GM21528 (cell line): ENCODE results near the gene SPG11.
"Not testable (repeated sequence)": the region's sequence is repeated elsewhere in the genome, so short reads cannot be mapped to it uniquely, and the experiment has no call there.

ENCODE experiments used
- ATAC-seq: cut with Tn5 transposase; IDR thresholded peaks from one replicate; pipeline ENCODE4 v1.9.1; 2021; ENCODE audit warnings: mild to moderate bottlenecking, moderate library complexity; ENCODE audit not compliant: unreplicated experiment, low FRiP score

SPG11 gene

DNA sequence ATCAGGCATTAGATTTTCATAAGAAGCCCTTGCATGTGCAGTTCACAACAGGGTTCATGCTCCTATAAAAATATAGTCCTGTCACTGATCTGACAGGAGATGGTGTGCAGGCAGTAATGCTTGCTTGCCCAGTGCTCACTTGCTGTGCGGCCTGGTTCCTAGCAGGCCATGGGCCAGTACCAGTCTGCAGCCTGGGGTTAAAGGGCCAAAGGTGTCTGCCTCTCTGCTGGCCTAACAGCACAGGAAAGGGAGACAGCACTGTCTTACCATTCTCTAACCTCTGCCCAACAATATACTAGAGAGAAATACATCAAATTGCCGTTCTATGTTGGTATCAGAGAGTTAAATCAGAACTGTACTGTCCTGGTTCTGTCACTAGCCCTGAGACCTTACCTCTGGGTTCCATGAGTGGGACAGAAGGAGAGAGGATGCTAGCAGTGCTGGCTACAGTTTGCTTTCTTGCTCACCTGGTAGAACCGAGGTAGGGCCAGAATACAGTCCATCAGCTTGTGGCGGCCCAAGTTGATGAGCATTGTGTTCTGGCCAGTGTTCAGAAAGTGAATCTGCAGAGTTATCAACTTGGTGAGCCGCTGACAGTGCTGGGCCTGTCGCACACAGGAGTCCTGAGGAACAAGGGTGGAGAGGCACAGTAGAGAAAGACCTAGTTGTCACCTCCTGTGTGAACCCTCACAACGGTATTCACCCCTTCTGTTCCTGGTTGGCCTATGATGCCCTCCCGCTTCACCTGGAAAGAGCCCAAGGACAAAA lies 97.9 kb downstream of the SPG11 start:
- no peak for ATAC-seq

DNA sequence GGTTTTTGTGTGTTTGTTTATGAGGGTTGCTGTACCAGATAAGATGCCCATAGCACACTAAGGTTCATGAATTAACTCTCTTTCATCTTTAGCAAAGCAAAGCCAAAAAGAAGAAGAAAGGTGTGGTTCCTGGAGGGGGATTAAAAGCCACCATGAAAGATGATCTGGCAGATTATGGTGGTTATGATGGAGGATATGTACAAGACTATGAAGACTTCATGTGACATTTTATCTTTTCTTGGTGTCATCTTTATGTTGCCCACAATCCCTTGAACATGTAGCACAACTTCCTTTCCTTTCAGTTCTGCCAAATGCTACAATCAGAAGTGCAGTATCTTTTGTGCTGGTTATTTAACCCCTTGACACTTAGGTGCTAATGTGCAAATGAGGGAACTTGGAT lies 102.5 kb downstream of the SPG11 start:
- not testable (repeated sequence) for ATAC-seq

- no peak for ATAC-seq
Measured at GRCh38 chr15:44554934-44555723, 108.3 kb downstream of the SPG11 start.

DNA sequence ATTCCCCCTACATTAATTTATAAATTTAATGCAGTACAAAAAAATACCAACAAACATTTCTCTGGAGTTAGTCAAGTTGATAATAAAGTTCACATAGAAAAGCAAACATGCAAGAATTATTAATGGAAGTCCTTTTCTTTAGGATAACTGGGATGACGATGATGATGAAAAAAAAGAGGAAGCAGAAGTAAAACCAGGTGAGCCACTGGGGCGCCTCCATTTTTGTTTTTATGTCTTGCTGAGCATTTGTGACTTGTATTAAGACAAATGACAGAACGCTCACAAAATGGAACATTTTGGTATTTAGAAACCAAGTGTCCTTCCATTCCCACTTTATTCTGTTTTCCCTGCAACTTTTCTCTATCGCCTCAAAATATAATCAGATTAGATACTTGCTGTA lies 112.7 kb downstream of the SPG11 start:
- ATAC-seq = no peak

- no peak for ATAC-seq
Measured at GRCh38 chr15:44550256-44550655, 113.2 kb downstream of the SPG11 start.

GRCh38 chr15:44549152-44549551 lies 114.3 kb downstream of the SPG11 start:
- not testable (repeated sequence) for ATAC-seq

- peak; percentile 80 for ATAC-seq
Measured at GRCh38 chr15:44545913-44546802, 117.3 kb downstream of the SPG11 start.

- ATAC-seq = not testable (repeated sequence)
Measured at GRCh38 chr15:44544745-44545144, 118.7 kb downstream of the SPG11 start.

DNA sequence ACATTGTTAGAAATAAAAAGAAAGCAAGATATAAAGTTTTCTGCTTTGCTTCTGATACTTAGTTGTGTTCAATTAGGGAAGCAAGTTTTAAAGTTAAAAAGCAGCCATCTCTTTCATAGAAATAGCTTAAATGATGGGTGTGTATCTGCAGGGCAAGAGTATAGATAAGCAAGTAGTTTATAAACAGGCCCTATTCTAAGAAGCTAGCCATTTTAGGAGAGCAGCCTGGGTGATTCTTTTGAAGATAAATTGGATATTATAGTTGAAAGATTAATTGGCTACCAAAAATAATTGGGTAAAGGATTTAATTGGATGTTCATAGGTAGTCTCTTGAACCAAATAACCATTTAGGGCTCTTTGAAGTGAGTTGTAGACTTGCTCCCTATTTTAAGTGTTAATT lies 120.9 kb downstream of the SPG11 start:
- no peak for ATAC-seq

DNA sequence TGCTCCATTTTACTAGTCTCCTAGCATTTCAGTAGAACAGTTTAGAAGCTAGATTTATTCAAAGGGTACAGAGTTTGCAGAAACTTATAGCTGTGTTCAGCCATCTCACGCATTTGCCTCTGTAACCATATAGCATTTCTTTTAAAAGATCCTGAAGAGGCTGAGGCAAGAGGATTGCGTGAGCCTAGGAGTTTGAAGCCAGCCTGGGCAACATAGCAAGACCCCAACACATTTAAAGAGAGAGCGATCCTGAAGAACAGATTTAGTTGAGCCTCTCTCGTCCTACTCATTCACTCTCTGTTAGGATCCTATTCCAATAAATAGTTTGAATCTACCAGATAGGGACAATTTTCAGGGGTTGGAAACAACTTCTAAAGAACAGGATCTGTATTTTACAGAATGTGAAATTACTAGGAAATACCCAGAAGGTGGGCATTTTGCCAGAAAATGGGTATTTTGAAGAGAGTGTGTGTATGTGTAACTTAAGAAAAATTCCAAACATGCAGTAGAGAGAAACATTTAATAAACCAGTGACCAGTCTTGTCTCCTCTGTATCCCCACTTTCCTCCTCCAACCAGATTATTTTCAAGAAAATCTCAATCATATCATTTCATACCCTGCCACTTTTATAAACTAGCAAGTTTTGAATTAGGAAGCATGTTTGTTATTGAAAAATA lies 122.0 kb downstream of the SPG11 start:
- ATAC-seq = no peak

- ATAC-seq = no peak
Measured at GRCh38 chr15:44537735-44538240, 125.7 kb downstream of the SPG11 start.

GRCh38 chr15:44536962-44537734 lies 126.3 kb downstream of the SPG11 start, which contains the start of gene EIF3J:
Gene EIF3J, plus strand, starts transcription at chr15:44537147. Its CDS starts 48 bp downstream, at chr15:44537195.
- ATAC-seq = peak; percentile 86

DNA sequence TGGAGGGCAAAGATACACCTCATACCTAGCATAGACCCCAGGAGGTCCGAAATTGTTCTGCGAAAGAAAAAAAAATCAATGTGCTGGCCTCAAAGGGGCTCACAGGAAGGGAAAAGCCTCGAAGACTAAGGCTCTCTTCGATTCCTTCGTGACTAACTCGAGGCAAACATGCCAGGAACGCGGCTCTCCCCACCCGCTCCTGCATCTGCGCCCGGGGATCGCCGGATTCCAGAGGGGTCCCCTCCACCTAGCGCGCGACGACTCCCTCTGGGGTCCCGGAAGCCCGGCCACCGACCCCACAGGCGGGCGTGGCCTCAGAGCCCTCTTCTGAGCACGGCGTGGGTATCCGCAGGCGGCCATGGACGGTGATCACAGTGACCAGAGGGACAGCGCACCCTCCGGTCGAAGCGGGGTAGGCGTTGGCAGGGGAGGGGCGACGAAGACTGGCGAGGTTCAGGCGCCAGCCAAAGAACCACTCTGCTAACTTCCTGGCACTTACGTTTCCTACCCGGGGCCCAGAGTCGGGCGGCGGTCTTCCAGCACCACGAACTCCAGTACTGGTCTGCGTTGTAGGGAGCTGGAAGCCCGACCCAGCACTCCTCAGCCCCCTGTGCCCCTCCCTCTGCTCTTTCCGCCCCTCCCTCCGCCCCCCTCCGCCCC lies 127.0 kb downstream of the SPG11 start:
- ATAC-seq = peak; percentile 53

DNA sequence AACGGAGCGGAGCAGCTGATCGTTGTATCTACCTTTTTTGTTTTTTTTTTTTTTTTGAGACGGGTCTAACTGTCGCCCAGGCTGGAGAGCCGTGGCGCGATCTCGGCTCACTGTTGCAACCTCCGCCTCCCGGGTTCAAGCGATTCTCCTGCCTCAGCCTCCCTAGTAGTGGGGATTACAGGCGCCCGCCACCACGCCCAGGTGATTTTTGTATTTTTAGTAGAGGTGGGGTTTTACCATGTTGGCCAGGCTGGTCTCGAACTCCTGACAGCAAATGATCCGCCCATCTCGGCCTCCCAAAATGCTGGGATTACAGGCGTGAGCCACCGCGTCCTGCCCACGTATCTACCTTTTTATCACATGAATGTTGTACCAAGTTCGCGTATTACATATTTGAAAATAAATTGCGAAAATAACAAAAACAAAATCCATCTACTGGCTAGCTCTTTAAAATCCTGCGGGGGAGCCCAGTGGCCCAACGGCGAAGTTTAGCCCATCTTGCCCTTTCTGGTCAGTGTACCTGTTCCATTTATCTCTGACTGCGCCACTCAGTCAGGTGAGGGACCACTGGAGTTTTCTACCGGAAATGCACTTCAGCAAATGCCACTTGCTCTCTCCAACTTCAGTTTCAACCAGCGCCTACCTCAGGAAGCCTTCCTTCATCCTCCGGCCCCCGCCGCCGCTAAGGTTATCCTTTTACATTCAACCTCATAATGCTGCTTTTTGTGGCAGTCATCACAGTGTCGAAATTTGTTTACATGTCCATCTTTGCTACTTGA lies 127.8 kb downstream of the SPG11 start:
- no peak for ATAC-seq

DNA sequence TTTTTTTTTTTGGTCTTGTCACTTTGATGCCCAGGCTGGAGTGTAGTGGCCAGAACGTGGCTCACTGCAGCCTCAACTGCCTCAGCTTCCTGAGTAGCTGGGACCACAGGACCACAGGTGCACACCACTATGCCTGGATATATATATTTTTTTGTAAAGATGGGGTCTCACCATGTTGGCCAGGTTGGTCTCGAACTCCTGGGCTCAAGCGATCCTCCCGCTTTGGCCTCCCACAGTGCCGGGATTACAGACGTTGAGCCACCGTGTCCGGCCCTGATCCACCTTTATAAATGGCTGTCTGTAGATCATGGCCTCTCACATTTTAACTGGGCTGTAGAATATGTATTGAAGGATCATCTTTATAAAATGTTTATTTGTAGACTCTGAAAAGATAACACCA lies 128.4 kb downstream of the SPG11 start:
- ATAC-seq = no peak

GRCh38 chr15:44532689-44533088 lies 130.8 kb downstream of the SPG11 start:
- ATAC-seq = no peak

GRCh38 chr15:44532275-44532674 lies 131.2 kb downstream of the SPG11 start:
- not testable (repeated sequence) for ATAC-seq

GRCh38 chr15:44530653-44531052 lies 132.8 kb downstream of the SPG11 start:
- no peak for ATAC-seq
